Endodermal cell (in vitro differentiated cells): ENCODE data around the gene EML4. TPM values are rescaled to one million over a fixed set of nuclear protein-coding genes. Genes with fewer than 3 reads are reported as not detected.

ENCODE experiments used
- DNase-seq: peaks from one replicate; pipeline ENCODE4 v3.0.0-alpha.2; 2017
- H3K27ac ChIP-seq: 2 replicates; pipeline ENCODE4 v1.5.1; 2013; ENCODE audit warnings: mild to moderate bottlenecking, low read depth, low read length, moderate library complexity
- H3K27me3 ChIP-seq: 2 replicates; pipeline ENCODE4 v1.6.1; 2013; ENCODE audit warnings: mild to moderate bottlenecking, low read length, moderate library complexity; ENCODE audit not compliant: insufficient read depth, control insufficient read depth, poor library complexity, severe bottlenecking
- H3K36me3 ChIP-seq: 2 replicates; pipeline ENCODE4 v1.7.0; 2013; ENCODE audit warnings: mild to moderate bottlenecking, low read length, moderate library complexity; ENCODE audit not compliant: control insufficient read depth, insufficient read depth
- H3K4me1 ChIP-seq: one replicate; pipeline ENCODE4 v1.7.0; 2013; ENCODE audit warnings: low read length; ENCODE audit not compliant: control insufficient read depth, insufficient read depth
- H3K4me3 ChIP-seq: 2 replicates; pipeline ENCODE4 v1.5.1; 2013; ENCODE audit warnings: mild to moderate bottlenecking, low read length, moderate library complexity
- H3K9ac ChIP-seq: 2 replicates; pipeline ENCODE4 v1.6.1; 2013; ENCODE audit warnings: mild to moderate bottlenecking, low read length, moderate library complexity; ENCODE audit not compliant: poor library complexity, severe bottlenecking; ENCODE audit errors: extremely low read depth
- H3K9me3 ChIP-seq: 2 replicates; pipeline ENCODE4 v1.6.1; 2013; ENCODE audit warnings: mild to moderate bottlenecking, low read length, moderate library complexity; ENCODE audit not compliant: control insufficient read depth
- H3K27ac Mint-ChIP-seq: 2 replicates; pipeline ENCODE4 v1.8.0; 2020; ENCODE audit warnings: mixed read lengths
- H3K27me3 Mint-ChIP-seq: 2 replicates; pipeline ENCODE4 v1.8.0; 2021; ENCODE audit warnings: mild to moderate bottlenecking, mixed read lengths; ENCODE audit not compliant: insufficient read depth
- H3K36me3 Mint-ChIP-seq: 2 replicates; pipeline ENCODE4 v1.8.0; 2020; ENCODE audit warnings: low read depth, mixed read lengths
- H3K4me1 Mint-ChIP-seq: 2 replicates; pipeline ENCODE4 v1.8.0; 2020; ENCODE audit warnings: mixed read lengths
- H3K4me3 Mint-ChIP-seq: 2 replicates; pipeline ENCODE4 v1.8.0; 2020; ENCODE audit warnings: mild to moderate bottlenecking, moderate library complexity, mixed read lengths
- H3K9me3 Mint-ChIP-seq: 2 replicates; pipeline ENCODE4 v1.8.0; 2020; ENCODE audit warnings: mild to moderate bottlenecking, mixed read lengths
- CTCF ChIP-seq: fragments of 200-600 bp; sonication (generic); conservative IDR thresholded peaks from 2 replicates; pipeline ENCODE4 v1.5.0; 2021; ENCODE audit warnings: antibody characterized with exemption, mild to moderate bottlenecking
- WGBS, 2 experiments: methylation state at CpG; one replicate each; pipeline versions ENCODE4 v1.1.5 to v1.1.7; 2013; ENCODE audit warnings: missing lambda C conversion rate in 2 of 2, mixed read lengths in 1 of 2; ENCODE audit not compliant: insufficient coverage in 1 of 2, insufficient read length in 1 of 2; 5-methylcytosine and 5-hydroxymethylcytosine counted together
- total RNA-seq, 2 donors: library from RNA; stranded (reverse); fragmentation: NEBNext Ultra II Directional in 1 of 2; extraction: Animal tissue kit (Norgen Biotek cat#: 25700) in 1 of 2; gene quantifications; 2 replicates in 1 of 2; 3 replicates in 1 of 2; pipeline ENCODE4 v1.2.1, GENCODE V29; 2021

EML4 gene
- total RNA-seq, 2 donors from 2014 or later, result 84.6 to 90.9 TPM

GRCh38 chr2:42290005-42290404 lies 120.9 kb downstream of the EML4 start:
- H3K4me3 ChIP-seq, result no peak overlapping the region
- no peak overlapping the region for H3K27ac Mint-ChIP-seq
- no peaks in the 10 kb centered on the region for H3K27me3 ChIP-seq

GRCh38 chr2:42293019-42293418 lies 123.9 kb downstream of the EML4 start:
- H3K36me3 ChIP-seq, result peaks cover 85% of the 10 kb centered on the region
- no peak overlapping the region for H3K27ac Mint-ChIP-seq
- H3K4me1 ChIP-seq, result no peaks in the 10 kb centered on the region
- no peak overlapping the region for H3K4me3 Mint-ChIP-seq
- H3K4me1 Mint-ChIP-seq, result no peaks in the 10 kb centered on the region
- no peak overlapping the region for H3K4me3 ChIP-seq
- H3K9ac ChIP-seq, result no peak overlapping the region
- H3K36me3 Mint-ChIP-seq, result peaks cover 44% of the 10 kb centered on the region
- H3K27me3 ChIP-seq, result no peaks in the 10 kb centered on the region
- no peak for DNase-seq
- H3K9me3 ChIP-seq, result no peaks in the 10 kb centered on the region
- no peak overlapping the region for H3K27ac ChIP-seq
- H3K27me3 Mint-ChIP-seq, result no peaks in the 10 kb centered on the region
- whole genome bisulfite sequencing, 2 experiments, result 96 to 97% methylated on average over 4 to 8 of the region's 8 CpGs
- no peak for TF ChIP-seq CTCF
- H3K9me3 Mint-ChIP-seq, result no peaks in the 10 kb centered on the region

More at GRCh38 chr2:42290005-42290404, 120.9 kb downstream of the EML4 start:
- no peak for TF ChIP-seq CTCF
- no peaks in the 10 kb centered on the region for H3K4me1 ChIP-seq
- no peaks in the 10 kb centered on the region for H3K27me3 Mint-ChIP-seq
- 98% methylated on average over 7 of the region's 8 CpGs; no CpG with 5 or more reads in 1 of the 2 experiments for WGBS, 2 experiments
- H3K4me3 Mint-ChIP-seq, result no peak overlapping the region
- no peaks in the 10 kb centered on the region for H3K9me3 ChIP-seq
- H3K36me3 Mint-ChIP-seq, result peaks cover 39% of the 10 kb centered on the region
- H3K9ac ChIP-seq, result no peak overlapping the region
- no peaks in the 10 kb centered on the region for H3K4me1 Mint-ChIP-seq
- no peak overlapping the region for H3K27ac ChIP-seq
- H3K36me3 ChIP-seq, result peaks cover 75% of the 10 kb centered on the region
- no peak for DNase-seq
- no peaks in the 10 kb centered on the region for H3K9me3 Mint-ChIP-seq

GRCh38 chr2:42296226-42296625 lies 127.1 kb downstream of the EML4 start:
- Mint-ChIP-seq H3K4me1 (no peaks in the 10 kb centered on the region), H3K9me3 (no peaks in the 10 kb centered on the region), H3K27ac (peak overlapping the region; percentile 14), H3K4me3 (no peak overlapping the region), H3K36me3 (peaks cover 41% of the 10 kb centered on the region), H3K27me3 (no peaks in the 10 kb centered on the region)
- Histone ChIP-seq H3K27me3 (no peaks in the 10 kb centered on the region), H3K36me3 (peaks cover 85% of the 10 kb centered on the region), H3K4me1 (no peaks in the 10 kb centered on the region), H3K27ac (no peak overlapping the region), H3K4me3 (no peak overlapping the region), H3K9me3 (no peaks in the 10 kb centered on the region), H3K9ac (no peak overlapping the region)
- TF ChIP-seq CTCF, result no peak
- DNase-seq, result no peak
- WGBS, 2 experiments, result 93 to 100% methylated on average over 2 of the region's 2 CpGs
